MM.1S (cell line): ENCODE measurements around the gene TSPAN10.

Experiments used
- CTCF ChIP-seq: fragments of 300-600 bp; sonication (generic); IDR thresholded peaks from 2 replicates; pipeline ENCODE4 v1.5.1; 2016; ENCODE audit warnings: antibody characterized with exemption, low read length, mixed read lengths
- EZH2 ChIP-seq: fragments of 300-600 bp; sonication (generic); optimal IDR thresholded peaks from 2 replicates; pipeline ENCODE3; 2017; ENCODE audit warnings: low read depth, mild to moderate bottlenecking, antibody characterized with exemption, low read length, mixed read lengths

GRCh38 chr17:81683584-81684441 is 46.8 kb downstream of the TSPAN10 start, which contains the start of the genes ARL16 and HGS:
- TF ChIP-seq CTCF = no peak
- no peak for TF ChIP-seq EZH2
